Stimulated activated CD8-positive, alpha-beta memory T cell treated with anti-CD3 and anti-CD28 coated beads, Interleukin-12 subunit alpha, Interleukin-12 subunit beta, amount 100 ng/mL, for 1 hour (primary cell): ENCODE results near the gene ATAD1.
"Not testable (repeated sequence)": the region's sequence is repeated elsewhere in the genome, so short reads cannot be mapped to it uniquely, and the experiment has no call there.

Source experiments
- DNase-seq: peaks from one replicate; pipeline ENCODE4 v3.0.0-alpha.2; 2020; ENCODE audit warnings: low read depth

ATAD1 gene

GRCh38 chr10:87817609-87818504 is at the start of gene ATAD1:
TSS of gene ATAD1 (minus strand) at chr10:87818226. CDS start at chr10:87814599, 3,627 bp downstream.
- peak; percentile 78 for DNase-seq

- no peak for DNase-seq
Observed at GRCh38 chr10:87867453-87867852, 49.4 kb upstream of the ATAD1 start.

- DNase-seq: no peak
Observed at GRCh38 chr10:87866412-87866974, 48.5 kb upstream of the ATAD1 start.

GRCh38 chr10:87865241-87865881 is 47.3 kb upstream of the ATAD1 start:
- no peak for DNase-seq

GRCh38 chr10:87864496-87865059 is 46.6 kb upstream of the ATAD1 start:
- DNase-seq: no peak

GRCh38 chr10:87863951-87864495 is 46.0 kb upstream of the ATAD1 start:
- not testable (repeated sequence) for DNase-seq

GRCh38 chr10:87863053-87863943 is 45.3 kb upstream of the ATAD1 start, which contains the start of the genes KLLN and PTEN:
TSS of gene KLLN (minus strand) at chr10:87863533. CDS start at chr10:87862487, 1,046 bp downstream.
TSS of gene PTEN (plus strand) at chr10:87863625. CDS start at chr10:87864470, 845 bp downstream.
- peak; percentile 62 for DNase-seq

GRCh38 chr10:87862679-87863052 is 44.6 kb upstream of the ATAD1 start:
- no peak for DNase-seq

- DNase-seq: peak; percentile 85
Observed at GRCh38 chr10:87861953-87862678, 44.1 kb upstream of the ATAD1 start.

GRCh38 chr10:87861566-87861952 is 43.5 kb upstream of the ATAD1 start:
- DNase-seq: peak; percentile 3

- no peak for DNase-seq
Observed at GRCh38 chr10:87860816-87861403, 42.9 kb upstream of the ATAD1 start.

- no peak for DNase-seq
Observed at GRCh38 chr10:87860156-87860795, 42.2 kb upstream of the ATAD1 start.

GRCh38 chr10:87855665-87856064 is 37.6 kb upstream of the ATAD1 start:
- not testable (repeated sequence) for DNase-seq

- DNase-seq: not testable (repeated sequence)
Observed at GRCh38 chr10:87855247-87855646, 37.2 kb upstream of the ATAD1 start.

- no peak for DNase-seq
Observed at GRCh38 chr10:87852089-87852488, 34.1 kb upstream of the ATAD1 start.

- peak; percentile 27 for DNase-seq
Observed at GRCh38 chr10:87850742-87851205, 32.7 kb upstream of the ATAD1 start.

GRCh38 chr10:87849001-87849400 is 31.0 kb upstream of the ATAD1 start:
- DNase-seq: no peak

GRCh38 chr10:87847550-87847949 is 29.5 kb upstream of the ATAD1 start:
- DNase-seq: no peak

- DNase-seq: not testable (repeated sequence)
Observed at GRCh38 chr10:87846711-87847110, 28.7 kb upstream of the ATAD1 start.
